AG04450 (cell line): Measurements from ENCODE around the gene RPTOR. TPM values are rescaled to one million over a fixed set of nuclear protein-coding genes. Genes with fewer than 3 reads are reported as not detected.

Source experiments
- CTCF ChIA-PET: fragments of 300-600, 350-600 bp; formaldehyde crosslinking; extraction: SDS; loops from one replicate; lab custom pipeline; 2022; ENCODE audit warnings: antibody characterized with exemption, inconsistent platforms; lab: Charles Lee
- POLR2A ChIA-PET: fragments of 350-600 bp; formaldehyde crosslinking; extraction: SDS; loops from one replicate; lab custom pipeline; 2021; ENCODE audit warnings: antibody characterized with exemption, inconsistent platforms; lab: Yijun Ruan, JAX
- DNase-seq: peaks from one replicate; pipeline ENCODE4 v3.0.0-alpha.2; 2011; ENCODE audit warnings: low read depth, low spot score
- H3K27ac ChIP-seq: one replicate; pipeline ENCODE4 v1.5.1; 2012; ENCODE audit warnings: low read depth, low read length, control low read depth
- H3K27me3 ChIP-seq: one replicate; pipeline ENCODE4 v1.6.0; 2012; ENCODE audit warnings: low read length; ENCODE audit not compliant: control insufficient read depth, insufficient read depth
- H3K4me3 ChIP-seq: 2 replicates; pipeline ENCODE4 v1.5.1; 2011; ENCODE audit warnings: mild to moderate bottlenecking, low read depth, low read length, control low read depth
- H3K9me3 ChIP-seq: 2 replicates; pipeline ENCODE4 v1.5.1; 2012; ENCODE audit warnings: low read length; ENCODE audit not compliant: control insufficient read depth, insufficient read depth
- polyA plus RNA-seq: library from polyadenylated mRNA; depleted of rRNA; stranded (reverse); fragments of >200 nt; gene quantifications from 2 replicates; pipeline ENCODE4 v1.2.3, GENCODE V29; 2011
- TF ChIP-seq, protein P1 (sequence below): IDR thresholded peaks from 2 replicates; pipeline ENCODE4 v1.5.1; 2011; ENCODE audit warnings: low read depth, low read length, control low read depth, inconsistent platforms

RPTOR gene
- polyA plus RNA-seq, 1 experiment = 6.2 TPM

DNA sequence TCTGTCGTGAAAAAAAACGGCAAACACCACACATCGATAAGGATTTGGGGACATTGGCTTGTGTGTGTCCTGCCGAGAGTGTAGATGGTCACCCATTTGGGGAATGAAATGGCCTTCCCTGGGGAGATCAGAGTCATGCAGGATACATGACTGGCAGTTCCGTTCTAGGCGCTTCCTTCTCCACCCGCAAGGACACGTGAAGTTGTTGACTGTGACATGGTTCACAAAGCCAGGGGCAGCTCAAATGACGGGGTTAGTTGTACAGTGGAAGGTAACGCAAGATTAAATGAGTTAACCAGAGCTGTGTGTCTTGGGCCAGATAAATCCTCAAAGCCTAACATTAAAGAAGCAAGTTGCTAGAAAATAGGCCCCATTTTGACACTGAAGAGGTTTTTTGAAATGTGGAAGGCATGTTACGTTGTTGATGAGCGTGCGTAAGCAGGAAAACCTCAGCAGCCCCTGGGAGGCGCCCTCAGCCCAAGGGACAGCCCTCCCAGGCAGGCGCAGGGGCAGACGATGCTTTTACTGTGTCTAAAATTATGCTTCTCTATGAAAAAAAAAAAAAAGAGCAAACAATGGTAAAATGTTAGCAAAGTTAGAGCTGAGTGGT, 411.1 kb downstream of the RPTOR start:
- DNase-seq = no peak
- ChIA-PET CTCF (no interaction called here), POLR2A (interaction anchor here (0.8 kb wide), 1 partner anchor 14 kb away, joined by 3 read pairs; no protein-coding TSS in a partner anchor)
- peaks cover 2% of the 10 kb centered on the region; the same call in 1 of the 2 replicates for H3K9me3 ChIP-seq
- TF ChIP-seq, protein P1, sequence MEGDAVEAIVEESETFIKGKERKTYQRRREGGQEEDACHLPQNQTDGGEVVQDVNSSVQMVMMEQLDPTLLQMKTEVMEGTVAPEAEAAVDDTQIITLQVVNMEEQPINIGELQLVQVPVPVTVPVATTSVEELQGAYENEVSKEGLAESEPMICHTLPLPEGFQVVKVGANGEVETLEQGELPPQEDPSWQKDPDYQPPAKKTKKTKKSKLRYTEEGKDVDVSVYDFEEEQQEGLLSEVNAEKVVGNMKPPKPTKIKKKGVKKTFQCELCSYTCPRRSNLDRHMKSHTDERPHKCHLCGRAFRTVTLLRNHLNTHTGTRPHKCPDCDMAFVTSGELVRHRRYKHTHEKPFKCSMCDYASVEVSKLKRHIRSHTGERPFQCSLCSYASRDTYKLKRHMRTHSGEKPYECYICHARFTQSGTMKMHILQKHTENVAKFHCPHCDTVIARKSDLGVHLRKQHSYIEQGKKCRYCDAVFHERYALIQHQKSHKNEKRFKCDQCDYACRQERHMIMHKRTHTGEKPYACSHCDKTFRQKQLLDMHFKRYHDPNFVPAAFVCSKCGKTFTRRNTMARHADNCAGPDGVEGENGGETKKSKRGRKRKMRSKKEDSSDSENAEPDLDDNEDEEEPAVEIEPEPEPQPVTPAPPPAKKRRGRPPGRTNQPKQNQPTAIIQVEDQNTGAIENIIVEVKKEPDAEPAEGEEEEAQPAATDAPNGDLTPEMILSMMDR = no peak
- no peaks in the 10 kb centered on the region for H3K27me3 ChIP-seq
- no peak overlapping the region for H3K4me3 ChIP-seq
- H3K27ac ChIP-seq = no peak overlapping the region

DNA sequence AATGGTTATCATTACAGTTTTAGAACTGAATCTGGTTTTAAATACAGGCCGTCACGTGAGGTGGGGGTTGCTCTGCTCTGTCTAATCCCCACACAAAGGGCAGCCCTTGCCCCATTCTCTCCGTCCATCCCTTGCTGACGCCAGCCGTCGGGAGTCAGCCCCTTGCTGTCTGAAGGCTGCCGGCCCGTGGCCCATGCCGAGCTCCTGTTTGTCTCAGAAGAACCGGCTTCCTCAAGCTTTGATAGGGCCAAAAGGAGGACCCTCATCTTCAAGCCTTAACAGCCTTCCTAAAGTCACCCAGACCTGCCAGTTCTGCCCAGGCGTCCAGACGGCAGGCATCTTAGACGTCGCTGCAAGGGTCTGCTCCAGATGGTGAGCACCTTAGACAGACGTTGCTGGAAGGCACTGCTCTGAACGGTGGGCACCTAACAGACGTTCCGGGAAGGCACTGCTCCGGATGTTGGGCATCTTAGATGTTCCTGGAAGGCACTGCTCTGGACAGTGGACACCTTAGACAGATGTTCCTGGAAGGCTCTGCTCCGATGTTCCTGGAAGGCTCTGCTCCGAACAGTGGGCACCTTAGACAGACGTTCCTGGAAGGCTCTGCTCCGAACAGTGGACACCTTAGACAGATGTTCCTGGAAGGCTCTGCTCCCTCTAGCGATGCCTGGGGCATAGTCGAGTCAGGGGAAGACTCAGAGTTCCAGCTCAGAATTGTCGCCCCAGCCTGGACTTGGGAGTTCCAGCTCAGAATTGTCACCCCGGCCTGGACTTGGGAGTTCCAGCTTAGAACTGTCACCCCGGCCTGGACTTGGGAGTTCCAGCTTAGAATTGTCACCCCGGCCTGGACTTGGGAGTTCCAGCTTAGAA, 411.9 kb downstream of the RPTOR start:
- no peak for DNase-seq
- TF ChIP-seq, protein P1 = no peak
- no peaks in the 10 kb centered on the region for H3K27me3 ChIP-seq
- H3K4me3 ChIP-seq = no peak overlapping the region
- H3K9me3 ChIP-seq = peaks cover 2% of the 10 kb centered on the region; the same call in 1 of the 2 replicates
- CTCF ChIA-PET = no interaction called here
- no peak overlapping the region for H3K27ac ChIP-seq
- POLR2A ChIA-PET = interaction anchor here (0.8 to 1.1 kb wide), 2 partner anchors 14 to 28 kb away, joined by 3 read pairs; no protein-coding TSS in a partner anchor

DNA sequence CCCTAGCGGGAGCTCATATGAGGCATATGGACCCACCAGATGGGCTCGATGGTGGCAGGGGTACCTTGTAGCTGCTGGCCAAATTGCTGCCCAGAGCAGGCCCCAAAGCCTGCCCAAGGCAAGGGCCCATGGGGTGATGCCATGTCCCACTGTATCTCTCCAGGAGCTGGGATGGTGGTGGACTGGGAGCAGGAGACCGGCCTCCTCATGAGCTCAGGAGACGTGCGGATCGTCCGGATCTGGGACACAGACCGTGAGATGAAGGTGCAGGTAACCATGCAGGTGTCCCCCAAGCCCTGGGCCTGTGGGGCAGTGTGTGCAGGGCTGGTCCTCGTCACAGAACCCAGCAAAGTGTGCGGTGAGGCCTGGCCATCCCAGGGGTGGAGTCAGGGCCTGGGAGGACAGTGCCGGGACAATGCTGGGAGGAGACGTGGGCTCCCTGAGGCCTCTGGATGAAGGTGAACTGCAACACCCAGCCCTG, 412.9 kb downstream of the RPTOR start:
- Histone ChIP-seq H3K9me3 (peaks cover 2% of the 10 kb centered on the region; the same call in 1 of the 2 replicates), H3K4me3 (no peak overlapping the region), H3K27me3 (no peaks in the 10 kb centered on the region), H3K27ac (no peak overlapping the region)
- POLR2A ChIA-PET = interaction anchor here (1.1 kb wide), 1 partner anchor 27 kb away, joined by 3 read pairs; no protein-coding TSS in a partner anchor
- TF ChIP-seq, protein P1 = no peak
- CTCF ChIA-PET = no interaction called here
- DNase-seq = no peak

DNA sequence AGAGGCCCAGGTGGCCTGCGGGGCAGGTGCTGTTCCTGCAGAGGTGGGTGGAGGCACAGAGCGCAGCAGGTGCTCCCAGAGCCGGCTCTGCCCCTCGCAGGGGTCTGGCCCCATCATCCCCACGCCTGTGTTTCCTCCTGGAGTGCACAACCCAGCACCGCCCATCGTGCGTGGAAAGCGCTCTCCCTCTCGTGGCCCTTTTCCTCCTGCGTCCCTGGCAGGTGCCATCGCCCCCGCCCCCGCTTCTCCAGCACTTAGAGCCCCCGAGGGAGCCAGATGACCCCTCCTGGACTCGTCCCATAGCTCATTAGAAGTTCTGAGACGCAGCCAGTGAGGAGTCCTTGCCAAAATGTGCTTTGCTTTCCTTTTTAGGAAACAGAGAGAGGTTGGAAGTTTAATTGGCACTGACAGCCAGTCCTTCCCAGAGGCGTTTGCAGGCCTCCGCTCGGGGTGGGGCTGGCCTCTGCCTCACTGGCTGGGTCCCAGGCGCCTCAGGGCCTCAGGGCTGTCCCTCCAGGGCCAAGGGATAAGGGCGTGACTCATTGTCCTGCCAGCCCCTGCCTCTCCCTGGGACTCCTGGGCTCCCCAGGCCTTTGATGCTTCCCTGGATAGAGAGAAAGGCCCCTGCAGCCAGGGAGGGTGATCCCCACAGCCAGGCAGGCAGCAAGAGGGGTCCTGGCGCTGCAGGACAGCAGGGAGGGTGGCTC, 414.8 kb downstream of the RPTOR start:
- CTCF ChIA-PET = no interaction called here
- H3K27ac ChIP-seq = peak overlapping the region; percentile 31
- no peaks in the 10 kb centered on the region for H3K27me3 ChIP-seq
- no peak overlapping the region for H3K4me3 ChIP-seq
- TF ChIP-seq, protein P1 = no peak
- peaks cover 2% of the 10 kb centered on the region; the same call in 1 of the 2 replicates for H3K9me3 ChIP-seq
- peak; percentile 11 for DNase-seq
- POLR2A ChIA-PET = no interaction called here
